Motor neuron (in vitro differentiated cells): Measurements from ENCODE around the gene DNASE1L1. TPM values are rescaled to one million over a fixed set of nuclear protein-coding genes. Genes with fewer than 3 reads are reported as not detected.

Source experiments
- ATAC-seq, 8 experiments: fragments of 200-7000 bp; cut with Tn5 transposase; replicated peaks in 6 of 8; 2 replicates each; pipeline ENCODE4 v1.8.0; 2021; ENCODE audit warnings: mild to moderate bottlenecking in 8 of 8, moderate library complexity in 8 of 8
- H3K27ac ChIP-seq, 2 donors: fragments of 250-450 bp; sonication (Bioruptor Pico); 2 replicates each; pipeline ENCODE4 v1.9.0; 2021; ENCODE audit warnings: antibody characterized with exemption in 2 of 2, mild to moderate bottlenecking in 2 of 2, moderate library complexity in 1 of 2
- H3K4me1 ChIP-seq, 2 donors: fragments of 250-450 bp; sonication (Bioruptor Pico); replicated peaks in 1 of 2; 2 replicates each; pipeline ENCODE4 v1.6.1; 2021; ENCODE audit warnings: antibody characterized with exemption in 2 of 2, mild to moderate bottlenecking in 2 of 2, moderate library complexity in 1 of 2
- H3K4me3 ChIP-seq, 5 donors: fragments of 250-450 bp; sonication (Bioruptor Pico); 2 replicates each; pipeline ENCODE4 v1.9.0; 2021; ENCODE audit warnings: antibody characterized with exemption in 5 of 5, mild to moderate bottlenecking in 5 of 5, moderate library complexity in 4 of 5
- WGBS, 10 experiments: fragments of 450-650 bp; shearing (Covaris generic); methylation state at CpG; one replicate each; pipeline ENCODE4 v1.0.0; 2022; 5-methylcytosine and 5-hydroxymethylcytosine counted together
- in situ Hi-C, 9 experiments: fragments of 400-800 bp; cut with MboI; loops; one replicate each; pipeline ENCODE4 v1.15.0; 2021; ENCODE audit warnings: low sequenced_read_pairs in 9 of 9, low pct_unique_long_range_greater_than_20kb in 2 of 9; ENCODE audit not compliant: unreplicated experiment in 9 of 9
- total RNA-seq, 8 experiments: library from RNA; unstranded; fragments of 300-600 nt; gene quantifications; 2 replicates each; pipeline versions ENCODE4 v1.2.3 to v1.2.4, GENCODE V29; 2022

Gene DNASE1L1
- total RNA-seq, 8 experiments from 2014 or later, result 7.4 to 29.2 (median 10.9) TPM

DNA sequence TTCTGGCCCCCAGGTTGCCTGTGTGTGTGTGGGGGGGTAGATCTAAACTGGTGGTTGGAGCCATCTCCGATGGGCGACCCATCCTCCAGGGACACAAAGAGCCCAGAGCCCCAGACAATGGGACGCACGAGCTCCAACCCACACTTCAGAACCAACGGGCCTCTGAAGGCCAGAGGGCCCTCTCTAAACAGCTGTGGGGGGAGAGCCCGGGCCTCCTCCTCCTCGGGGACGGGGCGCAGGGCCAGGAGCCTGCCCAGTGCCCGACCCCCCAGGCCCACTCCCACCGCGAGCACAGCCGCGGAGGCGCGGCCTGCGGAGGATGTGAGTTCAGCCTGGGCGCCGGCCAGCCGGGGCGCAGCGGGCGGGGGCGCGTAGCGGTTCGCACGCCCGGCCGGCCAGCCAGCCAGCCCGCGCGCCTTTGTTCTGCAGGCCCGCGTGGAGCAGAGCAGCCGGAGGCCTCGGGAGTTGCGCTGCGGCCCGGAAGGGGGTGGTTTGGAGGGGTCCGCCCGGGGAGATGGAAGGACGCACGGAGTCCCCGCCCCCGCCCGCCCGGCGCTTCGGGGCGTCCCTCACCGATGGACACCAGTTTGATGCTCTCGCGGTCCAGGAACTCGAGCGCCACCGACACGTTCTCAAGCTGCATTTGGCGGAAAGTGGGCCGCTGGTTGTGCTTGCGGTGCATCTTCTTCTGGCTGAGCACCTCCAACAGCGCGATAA lies 38.6 kb downstream of the DNASE1L1 start:
- Histone ChIP-seq H3K4me1 (peaks cover 16 to 26% of the 10 kb centered on the region in 2 donors), H3K27ac (peak overlapping the region; percentile 97 to 98), H3K4me3 (peak overlapping the region; percentile 51 to 88 (median 80))
- ATAC-seq, result peak in 3 of 8 experiments; percentile 0
- no CpG with 5 or more reads among the region's 63 CpGs for WGBS, 10 experiments
- in situ Hi-C loops, result no loop called here

DNA sequence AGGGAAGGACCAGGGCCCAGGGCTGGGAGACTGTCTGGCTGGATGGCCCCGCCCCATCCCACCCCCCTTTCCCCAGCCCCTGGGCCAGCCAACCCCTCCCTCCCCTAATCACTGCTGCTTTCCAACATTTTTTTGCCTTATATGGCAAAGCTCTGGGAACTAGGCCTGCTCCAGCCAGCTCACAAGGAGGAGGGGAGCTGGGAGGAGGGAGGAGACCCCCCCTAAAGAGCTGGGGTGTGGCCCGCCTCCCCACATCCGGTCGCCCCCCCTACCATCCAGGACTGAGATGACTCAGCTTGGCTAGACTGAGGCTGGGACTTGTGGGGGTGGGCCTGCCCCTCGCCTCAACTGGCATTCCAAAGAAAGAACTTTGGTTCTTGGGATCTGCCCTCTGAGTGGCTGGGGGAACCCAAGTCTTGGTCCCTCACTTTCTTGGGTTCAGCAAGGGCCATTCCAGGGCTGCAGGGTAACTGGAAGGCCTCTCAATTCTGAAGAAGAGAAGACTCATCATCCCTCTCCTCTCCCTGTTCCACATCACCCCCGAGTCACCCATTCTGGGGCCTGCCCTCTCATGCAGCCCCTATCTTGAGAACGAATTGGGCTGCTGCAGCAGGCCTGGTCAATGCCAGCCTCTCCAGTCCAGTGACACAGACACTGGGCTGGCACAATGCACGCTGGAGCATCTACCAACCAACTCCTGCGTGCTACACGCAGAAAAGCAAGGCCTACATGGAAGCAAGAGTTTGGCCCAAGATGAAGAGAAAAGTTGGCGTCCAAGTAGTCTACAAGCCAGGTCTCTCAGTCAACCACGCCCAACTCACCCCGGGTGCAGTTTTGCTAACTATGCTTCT lies 39.4 kb downstream of the DNASE1L1 start:
- peaks cover 16 to 26% of the 10 kb centered on the region in 2 donors for H3K4me1 ChIP-seq
- peak overlapping the region; percentile 97 to 98 for H3K27ac ChIP-seq
- in situ Hi-C loops, result no loop called here
- H3K4me3 ChIP-seq, result peak overlapping the region; percentile 51 to 88 (median 80)
- WGBS, 10 experiments, result 0% methylated on average over 1 of the region's 13 CpGs; no CpG with 5 or more reads in 9 of the 10 experiments
- ATAC-seq, result peak; percentile 11 to 59 (median 49)

DNA sequence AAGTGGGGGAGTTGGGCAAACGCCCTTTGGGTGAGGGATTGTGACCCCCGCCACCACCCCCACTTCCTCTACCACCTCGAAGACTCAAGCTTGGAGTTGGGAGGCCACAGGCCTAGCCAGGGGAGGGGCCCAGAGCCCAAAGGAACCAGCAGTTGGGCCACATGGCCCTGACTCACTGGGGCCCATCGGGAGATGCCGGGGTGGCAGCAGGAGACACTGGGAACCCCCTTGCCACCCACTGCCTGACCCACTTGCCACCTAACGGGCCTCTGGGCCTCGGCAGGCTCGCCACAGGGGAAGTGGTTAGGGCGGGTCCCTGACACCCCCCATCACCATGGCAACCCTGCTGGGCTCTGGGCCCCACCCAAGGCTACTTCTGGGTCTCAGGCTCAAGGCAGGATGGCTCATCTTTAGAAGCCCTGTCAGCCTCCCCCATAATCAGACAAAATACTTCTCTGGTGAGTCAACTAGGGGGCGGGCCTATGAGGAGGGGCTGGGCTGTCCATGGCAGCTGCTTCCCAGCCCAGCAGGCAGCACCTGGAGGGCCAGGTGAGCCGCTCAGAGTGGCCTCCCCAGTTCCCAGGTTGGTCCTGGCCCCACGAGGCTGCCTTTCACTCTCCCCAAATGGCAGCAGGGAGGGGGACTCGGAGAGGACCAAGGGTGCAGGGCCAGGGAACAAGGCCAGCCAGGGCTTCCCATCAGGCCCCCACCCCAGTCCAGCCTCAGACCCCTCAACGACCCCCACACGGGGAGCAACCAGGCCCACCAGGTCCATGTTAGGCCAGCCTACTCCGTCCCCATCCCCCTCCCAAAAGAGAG lies 40.2 kb downstream of the DNASE1L1 start:
- peak overlapping the region; percentile 97 to 98 for H3K27ac ChIP-seq
- H3K4me3 ChIP-seq, result peak overlapping the region; percentile 51 to 88 (median 80)
- in situ Hi-C loops, result no loop called here
- peaks cover 16 to 22% of the 10 kb centered on the region in 2 donors for H3K4me1 ChIP-seq
- WGBS, 10 experiments, result no CpG with 5 or more reads among the region's 16 CpGs
- ATAC-seq, result peak; percentile 37 to 63 (median 50)

GRCh38 chrX:154367474-154368308 lies 41.4 kb downstream of the DNASE1L1 start:
- ATAC-seq, result no peak
- in situ Hi-C loops, result no loop called here

DNA sequence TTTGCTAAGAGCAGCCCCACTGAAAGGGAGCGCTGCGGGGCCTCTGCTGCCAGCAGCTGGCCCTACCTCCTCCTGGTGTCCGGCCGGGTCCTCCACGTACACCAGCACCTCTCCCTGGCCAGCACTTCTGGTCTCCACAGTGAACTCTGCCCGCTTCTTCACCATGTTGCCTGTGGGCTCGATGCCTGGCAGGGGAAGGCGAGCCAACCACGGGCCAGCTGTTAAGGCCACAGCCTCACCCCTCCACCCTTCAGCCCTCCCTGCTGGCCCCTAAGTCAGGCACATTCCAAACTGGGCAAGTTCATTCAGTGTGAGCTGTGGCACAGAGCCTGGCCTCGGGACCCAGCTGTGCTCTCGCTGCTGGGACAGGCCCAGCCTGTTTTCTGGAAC lies 42.4 kb downstream of the DNASE1L1 start:
- no CpG with 5 or more reads among the region's 11 CpGs for WGBS, 10 experiments
- no peak overlapping the region for H3K4me3 ChIP-seq
- no peak overlapping the region for H3K27ac ChIP-seq
- peaks cover 6 to 7% of the 10 kb centered on the region in 2 donors for H3K4me1 ChIP-seq
- in situ Hi-C loops, result no loop called here
- no peak for ATAC-seq

More at GRCh38 chrX:154367474-154368308, 41.4 kb downstream of the DNASE1L1 start:
- Histone ChIP-seq H3K4me3 (no peak overlapping the region), H3K27ac (no peak overlapping the region), H3K4me1 (peaks cover 13 to 14% of the 10 kb centered on the region in 2 donors)
- WGBS, 10 experiments, result 87 to 100% methylated on average over 1 to 6 of the region's 31 CpGs; no CpG with 5 or more reads in 8 of the 10 experiments

DNA sequence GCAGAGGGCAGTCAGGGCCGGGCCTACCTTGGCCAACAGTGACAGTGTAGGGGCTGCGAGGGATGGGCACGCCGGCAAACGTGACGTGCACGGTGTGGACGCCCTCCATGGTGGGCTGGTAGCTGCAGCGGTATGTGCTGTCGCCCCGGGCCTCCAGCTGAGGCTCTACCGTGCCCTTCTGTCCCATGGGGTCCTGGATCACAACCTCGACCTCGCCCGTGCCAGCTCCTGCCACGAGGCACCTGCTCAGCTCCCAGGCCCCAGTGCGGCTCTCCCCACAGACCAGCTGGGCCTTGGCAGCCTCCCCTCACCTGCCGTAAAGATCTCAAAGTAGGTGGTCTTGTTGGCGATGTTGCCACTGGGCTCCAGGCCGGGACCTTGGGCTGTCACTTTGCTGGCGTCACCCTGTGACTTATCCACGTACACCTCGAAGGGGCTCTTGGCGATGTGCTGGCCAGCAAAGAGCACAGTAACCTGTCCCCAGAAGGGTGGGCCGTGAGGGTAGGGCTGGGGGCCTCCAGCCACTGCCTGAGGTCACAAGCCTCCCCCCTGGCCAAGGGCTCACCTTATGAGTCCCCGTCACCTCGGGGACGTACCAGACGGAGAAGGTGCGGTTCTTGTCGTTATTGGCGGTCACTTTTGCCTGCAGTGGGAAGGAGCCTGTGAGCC lies 42.9 kb downstream of the DNASE1L1 start:
- Histone ChIP-seq H3K4me1 (peaks cover 5 to 6% of the 10 kb centered on the region in 2 donors), H3K27ac (no peak overlapping the region), H3K4me3 (no peak overlapping the region)
- in situ Hi-C loops, result no loop called here
- no CpG with 5 or more reads among the region's 32 CpGs for WGBS, 10 experiments
- no peak for ATAC-seq

GRCh38 chrX:154365052-154365600 lies 43.9 kb downstream of the DNASE1L1 start:
- Histone ChIP-seq H3K4me3 (no peak overlapping the region), H3K4me1 (peaks cover 5 to 6% of the 10 kb centered on the region in 2 donors), H3K27ac (no peak overlapping the region)
- ATAC-seq, result no peak
- in situ Hi-C loops, result no loop called here
- WGBS, 10 experiments, result 63 to 100% methylated on average over 1 to 2 of the region's 20 CpGs; no CpG with 5 or more reads in 8 of the 10 experiments

- in situ Hi-C loops, result no loop called here
These were observed 45.2 kb downstream of the DNASE1L1 start for GRCh38 chrX:154363706-154364439.

DNA sequence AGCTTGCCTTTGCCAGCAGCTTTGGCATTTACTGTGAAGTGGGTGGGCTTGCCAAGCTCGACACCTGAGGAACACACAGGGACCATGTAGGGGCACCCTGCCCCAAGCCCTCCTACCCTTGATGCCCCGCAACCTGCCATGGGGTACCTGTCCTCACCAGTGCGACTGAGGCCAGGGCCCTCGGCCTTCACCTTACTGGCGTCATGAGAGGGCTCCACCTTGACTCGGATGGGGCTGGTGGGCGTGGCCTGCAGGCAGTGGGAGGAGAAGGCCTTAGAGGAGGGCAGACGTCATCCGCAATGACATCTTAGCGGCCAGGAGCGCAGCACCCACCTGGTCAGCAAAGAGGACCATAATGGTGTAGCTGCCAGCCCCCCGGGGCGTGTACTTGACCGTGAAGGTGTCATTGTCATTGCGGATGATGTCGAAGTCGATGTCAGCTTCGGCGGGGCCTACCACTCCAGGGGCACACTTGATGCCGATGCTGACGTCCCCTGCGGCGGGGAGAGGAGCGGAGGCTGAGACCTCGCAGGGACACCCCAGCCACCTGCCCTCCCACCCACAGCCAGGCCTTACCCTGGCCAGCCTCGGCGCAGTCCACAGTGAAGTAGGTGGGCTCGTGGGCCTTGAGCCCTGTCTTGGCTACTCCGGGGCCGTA lies 46.8 kb downstream of the DNASE1L1 start:
- in situ Hi-C loops, result no loop called here
- Histone ChIP-seq H3K27ac (no peak overlapping the region), H3K4me1 (no peaks in the 10 kb centered on the region), H3K4me3 (no peak overlapping the region)
- ATAC-seq, result no peak
- 44% methylated on average over 5 of the region's 30 CpGs; no CpG with 5 or more reads in 9 of the 10 experiments for WGBS, 10 experiments

More at GRCh38 chrX:154363706-154364439, 45.2 kb downstream of the DNASE1L1 start:
- no peak overlapping the region for H3K27ac ChIP-seq
- 67 to 72% methylated on average over 3 of the region's 20 CpGs; no CpG with 5 or more reads in 8 of the 10 experiments for WGBS, 10 experiments
- peaks cover 5 to 6% of the 10 kb centered on the region in 2 donors for H3K4me1 ChIP-seq
- no peak overlapping the region for H3K4me3 ChIP-seq
- no peak for ATAC-seq

DNA sequence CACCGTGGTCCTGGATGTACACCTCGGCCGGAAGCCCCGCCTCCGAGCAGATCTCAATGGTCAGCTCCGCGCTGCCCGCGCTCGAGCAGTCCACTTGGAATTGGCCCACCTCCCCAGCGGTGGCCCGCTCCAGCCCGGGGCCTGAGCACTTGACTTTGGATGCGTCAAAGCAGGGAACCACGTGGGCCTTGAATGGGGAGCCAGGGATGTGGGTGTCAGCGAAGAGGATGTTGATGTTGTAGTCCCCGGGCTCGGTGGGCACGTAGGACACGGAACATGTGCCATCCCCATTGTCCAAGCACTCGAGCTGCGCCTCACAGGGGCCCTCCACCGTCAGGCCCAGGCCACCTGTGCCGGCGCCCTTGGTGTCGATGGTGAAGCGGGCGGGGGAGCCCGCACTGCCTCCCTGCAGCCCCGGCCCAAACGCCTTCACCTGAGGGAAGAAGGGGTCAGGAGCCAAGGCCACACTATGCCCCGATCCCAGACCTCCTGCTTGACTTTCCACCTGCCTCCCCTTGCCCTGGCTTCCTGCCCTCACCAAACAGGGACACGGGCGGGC lies 48.8 kb downstream of the DNASE1L1 start:
- Histone ChIP-seq H3K27ac (no peak overlapping the region), H3K4me3 (no peak overlapping the region), H3K4me1 (no peaks in the 10 kb centered on the region)
- 90 to 100% methylated on average over 2 to 6 of the region's 34 CpGs; no CpG with 5 or more reads in 8 of the 10 experiments for WGBS, 10 experiments
- in situ Hi-C loops, result no loop called here
- ATAC-seq, result no peak
